Prostate gland (tissue), 2 donors: ENCODE data around the gene POU5F1.

Source experiments
- CTCF ChIP-seq, 4 experiments: fragments of 200-600 bp in 2 of 4; fragments of 450-650 bp in 2 of 4; sonication (generic) in 2 of 4; IDR thresholded peaks; 1 replicate in 3 of 4; 2 replicates in 1 of 4; pipeline ENCODE4 v1.5.1; 2016 to 2019; ENCODE audit warnings: antibody characterized with exemption in 4 of 4, mild to moderate bottlenecking in 2 of 4, moderate library complexity in 2 of 4
- POLR2A ChIP-seq: fragments of 450-650 bp; IDR thresholded peaks from one replicate; pipeline ENCODE4 v1.6.1; 2016; ENCODE audit warnings: antibody characterized with exemption, mild to moderate bottlenecking

- TF ChIP-seq CTCF (IDR thresholded peaks at IDR 0.05) (no peak), POLR2A (no peak)
These were observed 9.0 kb downstream of the POU5F1 start for GRCh38 chr6:31161216-31162126.
